SW480 (cell line): Measurements from ENCODE around the gene XCL2.
"Not testable (repeated sequence)": the region's sequence is repeated elsewhere in the genome, so short reads cannot be mapped to it uniquely, and the experiment has no call there.

ENCODE experiments used
- DNase-seq: peaks from one replicate; pipeline ENCODE4 v3.0.0-alpha.2; 2016; ENCODE audit warnings: low spot score

XCL2 gene

GRCh38 chr1:168556647-168557046 lies 12.8 kb upstream of the XCL2 start:
- no peak for DNase-seq

- DNase-seq, result no peak
These were observed 11.8 kb upstream of the XCL2 start for GRCh38 chr1:168555508-168556046.

- DNase-seq, result no peak
These were observed 11.0 kb upstream of the XCL2 start for GRCh38 chr1:168554603-168555483.

GRCh38 chr1:168553680-168554553 lies 10.1 kb upstream of the XCL2 start:
- DNase-seq, result no peak

- no peak for DNase-seq
These were observed 9.2 kb upstream of the XCL2 start for GRCh38 chr1:168552961-168553360.

- no peak for DNase-seq
These were observed 7.9 kb upstream of the XCL2 start for GRCh38 chr1:168551688-168552087.

- no peak for DNase-seq
These were observed 7.2 kb upstream of the XCL2 start for GRCh38 chr1:168550971-168551370.

- DNase-seq, result not testable (repeated sequence)
These were observed 2.7 kb upstream of the XCL2 start for GRCh38 chr1:168546553-168546895.

GRCh38 chr1:168545678-168546552 lies 2.1 kb upstream of the XCL2 start:
- DNase-seq, result peak; percentile 22

- DNase-seq, result not testable (repeated sequence)
These were observed 819 bp downstream of the XCL2 start for GRCh38 chr1:168542978-168543377.

GRCh38 chr1:168540798-168541197 lies 3.0 kb downstream of the XCL2 start:
- DNase-seq, result not testable (repeated sequence)

- no peak for DNase-seq
These were observed 8.3 kb downstream of the XCL2 start for GRCh38 chr1:168535536-168535935.

- DNase-seq, result no peak
These were observed 12.0 kb downstream of the XCL2 start for GRCh38 chr1:168531615-168532345.

- DNase-seq, result no peak
These were observed 14.3 kb downstream of the XCL2 start for GRCh38 chr1:168529518-168529917.

GRCh38 chr1:168521401-168522000 lies 22.3 kb downstream of the XCL2 start:
- DNase-seq, result no peak

- DNase-seq, result no peak
These were observed 23.0 kb downstream of the XCL2 start for GRCh38 chr1:168520832-168521231.

GRCh38 chr1:168520052-168520751 lies 23.6 kb downstream of the XCL2 start:
- no peak for DNase-seq

GRCh38 chr1:168518813-168519212 lies 25.0 kb downstream of the XCL2 start:
- no peak for DNase-seq

GRCh38 chr1:168518201-168518689 lies 25.6 kb downstream of the XCL2 start:
- no peak for DNase-seq

- DNase-seq, result no peak
These were observed 29.3 kb downstream of the XCL2 start for GRCh38 chr1:168514455-168514854.
